Measurements from ENCODE around the gene VPS54.

DNA sequence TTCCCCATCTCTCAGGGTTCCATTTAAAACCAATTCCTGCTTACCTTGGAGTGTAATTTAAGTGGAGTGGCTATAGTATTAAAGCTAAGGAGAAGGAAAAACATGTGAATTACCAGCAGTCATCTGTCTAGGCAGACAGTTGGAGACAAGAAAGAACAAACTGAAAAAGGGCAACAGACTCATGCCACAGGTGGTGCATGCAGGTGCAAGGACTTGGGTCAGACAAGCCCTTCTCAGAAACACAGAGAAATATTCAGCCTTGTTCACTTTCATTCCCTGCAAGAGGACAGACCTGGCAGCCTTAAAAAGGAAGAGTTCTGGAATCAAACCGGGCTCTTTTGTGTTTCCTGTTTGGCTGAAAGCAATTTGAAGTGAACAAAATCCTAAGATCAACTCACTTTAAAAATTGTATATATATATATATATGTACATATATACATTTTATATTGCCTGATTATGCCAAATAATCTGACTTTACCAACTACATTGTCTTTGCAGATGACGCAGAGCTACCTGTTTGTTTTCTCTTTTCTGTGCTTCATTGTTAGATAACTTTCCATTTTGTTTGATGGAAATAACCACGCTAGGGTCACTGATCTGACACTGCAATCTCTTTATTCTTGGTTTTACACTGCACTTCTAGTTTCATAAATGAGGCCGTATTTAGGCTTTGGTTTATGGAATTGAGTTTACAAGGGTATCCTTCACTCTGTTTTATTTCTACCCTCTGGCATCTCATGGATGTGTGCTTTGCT lies 35.1 kb upstream of the VPS54 start:
- no peak for TF ChIP-seq CTCF (optimal IDR thresholded peaks at IDR 0.05 in 1 of 3, IDR thresholded peaks at IDR 0.05 in 1 of 3, conservative IDR thresholded peaks at IDR 0.05 in 1 of 3; ENCODE audit: extremely low read depth in 1 of 3, insufficient read depth in 2 of 3, low read length in 3 of 3)
- TF ChIP-seq EZH2 (IDR thresholded peaks at IDR 0.05; ENCODE audit: low read length): no peak
